D721Med (cell line): Measurements from ENCODE around the gene MVB12A.

ENCODE experiments used
- DNase-seq: peaks from one replicate; pipeline ENCODE4 v3.0.0; 2011; ENCODE audit warnings: low spot score; ENCODE audit not compliant: insufficient read length
- FAIRE-seq: peaks from 2 replicates; lab custom pipeline; 2011; peaks lifted over from hg19 to GRCh38; lab: Jason Lieb, UNC
- TF ChIP-seq, protein P1 (sequence below): IDR thresholded peaks from 2 replicates; pipeline ENCODE4 v1.5.1; 2012; ENCODE audit warnings: mild to moderate bottlenecking, control low read depth; ENCODE audit not compliant: insufficient read depth; ENCODE audit errors: missing control alignments

Gene MVB12A

GRCh38 chr19:17389288-17389687 is 30.6 kb upstream of the MVB12A start:
- DNase-seq (no peak), FAIRE-seq (no peak)
- TF ChIP-seq, protein P1, sequence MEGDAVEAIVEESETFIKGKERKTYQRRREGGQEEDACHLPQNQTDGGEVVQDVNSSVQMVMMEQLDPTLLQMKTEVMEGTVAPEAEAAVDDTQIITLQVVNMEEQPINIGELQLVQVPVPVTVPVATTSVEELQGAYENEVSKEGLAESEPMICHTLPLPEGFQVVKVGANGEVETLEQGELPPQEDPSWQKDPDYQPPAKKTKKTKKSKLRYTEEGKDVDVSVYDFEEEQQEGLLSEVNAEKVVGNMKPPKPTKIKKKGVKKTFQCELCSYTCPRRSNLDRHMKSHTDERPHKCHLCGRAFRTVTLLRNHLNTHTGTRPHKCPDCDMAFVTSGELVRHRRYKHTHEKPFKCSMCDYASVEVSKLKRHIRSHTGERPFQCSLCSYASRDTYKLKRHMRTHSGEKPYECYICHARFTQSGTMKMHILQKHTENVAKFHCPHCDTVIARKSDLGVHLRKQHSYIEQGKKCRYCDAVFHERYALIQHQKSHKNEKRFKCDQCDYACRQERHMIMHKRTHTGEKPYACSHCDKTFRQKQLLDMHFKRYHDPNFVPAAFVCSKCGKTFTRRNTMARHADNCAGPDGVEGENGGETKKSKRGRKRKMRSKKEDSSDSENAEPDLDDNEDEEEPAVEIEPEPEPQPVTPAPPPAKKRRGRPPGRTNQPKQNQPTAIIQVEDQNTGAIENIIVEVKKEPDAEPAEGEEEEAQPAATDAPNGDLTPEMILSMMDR, result no peak

- DNase-seq (no peak), FAIRE-seq (no peak)
- TF ChIP-seq, protein P1, result peak; percentile 16
Measured at GRCh38 chr19:17389957-17390664, 29.7 kb upstream of the MVB12A start.

DNA sequence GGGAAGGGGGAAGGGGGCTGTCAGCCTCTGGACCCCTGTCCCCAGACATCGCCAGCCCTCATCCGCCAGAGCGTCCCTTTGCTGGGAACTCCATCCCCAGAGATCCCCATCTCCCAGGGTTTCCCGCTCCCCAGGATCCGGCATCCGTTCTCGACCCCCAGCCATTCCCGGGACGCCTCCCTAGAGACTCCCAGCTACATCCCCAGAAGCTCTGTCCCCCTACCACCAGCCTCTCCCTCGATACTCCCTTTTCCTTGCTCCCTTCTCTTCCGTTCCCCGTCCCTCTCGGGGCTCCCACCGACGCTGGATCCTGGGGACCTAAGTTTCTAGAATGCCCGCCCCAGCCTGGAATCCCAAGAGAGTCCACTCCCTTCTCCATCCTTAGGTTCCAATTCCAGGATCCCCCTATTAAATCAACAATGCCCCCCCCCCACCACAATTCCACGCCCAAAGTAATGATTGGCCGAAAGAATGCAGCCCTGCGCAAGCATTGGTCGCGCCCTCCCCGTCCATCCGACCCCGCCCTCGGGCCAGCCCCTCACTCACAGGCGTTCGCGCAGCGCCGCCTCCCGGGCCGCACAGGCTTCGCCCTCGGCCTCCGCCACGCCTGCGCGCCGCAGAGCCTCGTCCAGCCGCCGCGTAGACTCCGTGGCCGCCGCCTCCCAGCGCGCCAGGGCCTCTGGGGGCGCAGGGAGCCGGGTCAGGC is 29.0 kb upstream of the MVB12A start:
- TF ChIP-seq, protein P1, result peak; percentile 68
- FAIRE-seq, result no peak

DNA sequence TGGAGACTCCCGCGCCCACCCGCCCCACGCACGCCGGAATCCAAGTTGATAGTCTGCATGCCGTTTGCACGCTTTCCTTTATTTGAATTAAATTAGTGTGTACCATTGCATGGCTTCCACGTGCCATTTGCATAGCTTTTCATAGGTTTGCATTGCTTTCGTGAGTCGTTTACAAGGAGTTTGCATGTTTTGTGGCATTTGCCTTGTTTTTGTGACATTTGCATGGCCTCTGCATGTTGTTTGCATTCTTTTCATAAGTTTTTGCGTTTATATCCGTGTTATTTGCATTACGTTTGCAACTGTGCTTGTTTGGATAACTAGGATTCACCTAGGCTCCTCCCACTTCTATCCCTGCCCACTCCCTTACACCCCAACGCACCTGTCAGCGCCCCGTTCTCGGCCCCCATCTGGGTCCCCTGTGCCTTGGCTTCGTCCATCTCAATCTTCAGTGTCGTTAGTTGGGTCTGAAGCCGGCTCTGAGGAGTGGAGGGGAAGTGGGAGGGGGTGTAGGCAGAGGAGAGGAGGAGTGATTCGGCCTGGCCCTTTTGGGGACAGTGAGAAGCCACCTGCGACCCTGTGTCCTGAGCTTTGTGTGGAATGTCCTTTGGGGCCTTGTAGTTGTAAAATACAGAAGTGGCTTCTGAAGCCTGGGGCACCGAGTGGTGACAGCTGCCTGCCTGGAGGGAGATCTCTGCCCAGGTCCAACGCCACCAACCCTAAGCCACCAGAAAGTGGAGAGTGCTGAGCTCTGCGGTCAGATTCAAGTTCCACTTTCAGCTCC is 28.3 kb upstream of the MVB12A start:
- TF ChIP-seq, protein P1, result no peak
- DNase-seq (no peak), FAIRE-seq (no peak)

More for the DNA sequence above, 29.0 kb upstream of the MVB12A start:
- DNase-seq, result peak; percentile 97

GRCh38 chr19:17393002-17393401 is 26.8 kb upstream of the MVB12A start:
- no peak for FAIRE-seq
- DNase-seq, result no peak
- TF ChIP-seq, protein P1, result no peak

- no peak for DNase-seq
- no peak for FAIRE-seq
- TF ChIP-seq, protein P1, result no peak
Measured at GRCh38 chr19:17393914-17394313, 25.9 kb upstream of the MVB12A start, which contains the start of gene CCDC194. CCDC194 (minus strand) TSS chr19:17394196; CDS start chr19:17394158, 38 bp downstream.
